ENCODE measurements around the gene RFC1. TPM values are rescaled to one million over a fixed set of nuclear protein-coding genes. Genes with fewer than 3 reads are reported as not detected.

Gene RFC1
- total and polyA plus RNA-seq, 2 of the 4 experiments (the other 2 are of a cell fraction) = 18.4 to 49.3 TPM

- no peak overlapping the region for H3K14ac ChIP-seq (replicated peaks; ENCODE audit: low read depth, low read length)
- no peaks in the 10 kb centered on the region for H4K20me1 ChIP-seq (ENCODE audit: insufficient read depth, low read length)
- no peaks in the 10 kb centered on the region for H3K9me3 ChIP-seq (ENCODE audit: control insufficient read depth, insufficient read depth, low read length)
- no peak overlapping the region for H2BK15ac ChIP-seq (ENCODE audit: low read depth, low read length)
- H3K4ac ChIP-seq (ENCODE audit: low read depth, low read length) = no peak overlapping the region
- no peak overlapping the region for H4K91ac ChIP-seq (ENCODE audit: insufficient read depth, low read depth, low read length)
- H2BK120ac ChIP-seq (ENCODE audit: low read depth, low read length) = no peak overlapping the region
- in situ Hi-C loops (cut with MboI; ENCODE audit: low sequenced_read_pairs) = no loop called here
- no peaks in the 10 kb centered on the region for H3K4me1 ChIP-seq (ENCODE audit: control insufficient read depth, insufficient read depth, low read length)
- H3K9me1 ChIP-seq (ENCODE audit: insufficient read depth, low read length) = 0 out of 2 replicates have a peak, but pooled peaks cover 2% of the 10 kb centered on the region
- H4K5ac ChIP-seq (ENCODE audit: low read depth, low read length) = no peak overlapping the region
- no TSS peak for BruUV-seq (replicated peaks)
- H3K27ac ChIP-seq (ENCODE audit: insufficient read depth, low read length) = no peak overlapping the region
- no peak overlapping the region for H3K56ac ChIP-seq (ENCODE audit: extremely low read depth, insufficient read depth, low read length)
- ATAC-seq (ENCODE audit: low read depth) (no peak), DNase-seq (no peak)
- H3K9ac ChIP-seq (ENCODE audit: low read depth, low read length) = no peak overlapping the region
- H2BK5ac ChIP-seq (ENCODE audit: low read depth, low read length, poor library complexity, severe bottlenecking) = no peak overlapping the region
- H3K79me1 ChIP-seq (ENCODE audit: low read depth in 1 of 2, low read length in 2 of 2) = peaks cover 16 to 33% of the 10 kb centered on the region in 2 experiments; a peak in 3 of 4 replicates
- H2BK20ac ChIP-seq (ENCODE audit: low read depth, low read length) = no peak overlapping the region
- intact Hi-C loops (cut with micrococcal nuclease) = no loop called here
- WGBS, 2 experiments (ENCODE audit: extremely low coverage in 2 of 2, insufficient read length in 1 of 2) = 88% methylated on average over 6 of the region's 8 CpGs; no CpG with 5 or more reads in 1 of the 2 experiments
- TF ChIP-seq MAFK (IDR thresholded peaks at IDR 0.05; ENCODE audit: low read depth, low read length) (no peak), FOS (IDR thresholded peaks at IDR 0.05; ENCODE audit: low read depth, low read length) (no peak), CEBPB (IDR thresholded peaks at IDR 0.05; ENCODE audit: low read depth, low read length) (no peak), POLR2A (IDR thresholded peaks at IDR 0.05; ENCODE audit: low read depth, low read length) (no peak), RFX5 (IDR thresholded peaks at IDR 0.05; ENCODE audit: low read depth, low read length) (no peak), BHLHE40 (IDR thresholded peaks at IDR 0.05; ENCODE audit: low read depth, low read length) (no peak), NFE2L2 (IDR thresholded peaks at IDR 0.05; ENCODE audit: low read depth, low read length) (no peak), ELK1 (IDR thresholded peaks at IDR 0.05; ENCODE audit: borderline replicate concordance, low read depth, low read length) (no peak)
- H4K8ac ChIP-seq (ENCODE audit: low read depth in 2 of 2, low read length in 2 of 2) = no peak overlapping the region
- no peak overlapping the region for H2AK5ac ChIP-seq (ENCODE audit: low read depth, low read length)
- no peak overlapping the region for H3K4me3 ChIP-seq (ENCODE audit: insufficient read depth, low read depth, low read length)
- CTCF ChIA-PET = interaction anchor here (0.9 kb wide), 1 partner anchor 11 kb away, joined by 4 read pairs; no protein-coding TSS in a partner anchor
- H3K27me3 ChIP-seq (ENCODE audit: control insufficient read depth, insufficient read depth, low read length) = no peaks in the 10 kb centered on the region
- H3K18ac ChIP-seq (ENCODE audit: low read depth, low read length) = no peak overlapping the region
- H3K23ac ChIP-seq (ENCODE audit: low read depth, low read length) = no peak overlapping the region
- H2AFZ ChIP-seq (replicated peaks; ENCODE audit: low read length, poor library complexity) = no peak overlapping the region
- H3K4me2 ChIP-seq (ENCODE audit: low read depth, low read length) = no peak overlapping the region
- POLR2A ChIA-PET (ENCODE audit: unreplicated experiment) = no interaction called here
- no peaks in the 10 kb centered on the region; the same call in 1 of the 2 replicates for H3K36me3 ChIP-seq (ENCODE audit: control insufficient read depth, insufficient read depth, low read length)
- H2AK9ac ChIP-seq (replicated peaks; ENCODE audit: low read depth, low read length, poor library complexity) = no peak overlapping the region
- dilution Hi-C loops (cut with HindIII; ENCODE audit: low sequenced_read_pairs, unreplicated experiment) = no loop called here
Observed at GRCh38 chr4:39341075-39341725, 25.0 kb downstream of the RFC1 start.

Measured in IMR-90 (cell line).